ENCODE results near the gene SEC22C. TPM values are rescaled to one million over a fixed set of nuclear protein-coding genes. Genes with fewer than 3 reads are reported as not detected.
A peak's percentile ranks its signal among the peaks of the same experiment; 100 is the strongest.

Gene SEC22C
- total and polyA plus RNA-seq, 2 of the 13 experiments (the other 11 are each of a cell fraction or from before 2014, with no cell fraction given) = 20.0 to 40.0 TPM

DNA sequence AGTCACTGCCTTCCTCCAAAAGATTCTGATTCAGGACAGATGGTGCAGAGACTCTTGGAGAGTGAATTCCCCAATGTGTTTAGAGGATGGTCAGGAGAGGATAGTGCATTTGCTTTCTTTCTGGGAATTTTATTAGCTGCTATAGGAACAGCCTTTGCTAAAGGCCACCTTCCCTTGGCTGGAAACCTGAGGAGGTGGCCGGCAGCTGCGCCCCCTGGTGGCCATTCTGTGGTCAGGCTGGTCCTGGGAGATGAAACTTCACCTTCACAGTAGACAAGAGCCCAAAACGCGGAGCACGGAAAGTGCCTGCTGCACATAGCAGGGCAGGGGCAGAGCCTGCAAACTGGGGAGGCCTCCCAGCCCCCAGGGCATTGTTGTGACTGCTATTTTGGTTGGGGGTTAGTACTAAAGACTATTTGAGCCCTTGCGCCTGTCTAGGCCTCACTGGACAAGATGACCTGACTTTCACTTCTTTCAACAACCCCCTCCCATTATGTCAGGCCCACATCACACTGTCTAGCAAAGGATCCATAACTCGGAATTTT is 34.3 kb downstream of the SEC22C start:
- in situ Hi-C loops (cut with HindIII; ENCODE audit: extremely low pct_ligation_motif_present, low pct_unique_long_range_greater_than_20kb) (loop anchor here (10.0 kb wide), 1 partner anchor 103 kb away; no protein-coding TSS in a partner anchor), intact Hi-C loops (cut with micrococcal nuclease; ENCODE audit: unreplicated experiment) (loop anchor here (2.0 kb wide), 1 partner anchor 317 kb away; no protein-coding TSS in a partner anchor)
- Histone ChIP-seq H3K27ac (ENCODE audit: extremely low read length, insufficient read depth, low read length) (no peak overlapping the region), H3K4me1 (ENCODE audit: insufficient read depth, low read length) (peaks cover 22% of the 10 kb centered on the region), H3K27me3 (ENCODE audit: control insufficient read depth in 1 of 2, insufficient read depth in 2 of 2, low read length in 2 of 2) (no peaks in the 10 kb centered on the region), H3K4me2 (ENCODE audit: low read depth, low read length) (no peak overlapping the region), H3K9me3 (ENCODE audit: low read length) (no peaks in the 10 kb centered on the region), H3K79me2 (ENCODE audit: insufficient read depth, low read length) (no peaks in the 10 kb centered on the region), H3K36me3 (replicated peaks in 1 of 2; ENCODE audit: control insufficient read depth in 1 of 2, insufficient read depth in 2 of 2, low read length in 2 of 2) (peaks cover 0 to 7% of the 10 kb centered on the region in 2 experiments; a peak in 2 of 5 replicates), H3K4me3 (replicated peaks in 1 of 3; ENCODE audit: insufficient read depth in 1 of 3, low read depth in 2 of 3, low read length in 3 of 3) (no peak overlapping the region), H4K20me1 (ENCODE audit: insufficient read depth, low read length) (no peaks in the 10 kb centered on the region), H2AFZ (ENCODE audit: low read length) (no peak overlapping the region), H3K9ac (ENCODE audit: insufficient read depth, low read depth, low read length) (no peak overlapping the region)
- FAIRE-seq (peak; percentile 42), ATAC-seq (peak; percentile 67), DNase-seq (ENCODE audit: low spot score) (peak; percentile 23)
- WGBS (ENCODE audit: low lambda C conversion rate) = 52% methylated on average over 2 of the region's 7 CpGs
- CTCF ChIA-PET (ENCODE audit: low intra/inter-chr PET ratio, low total read pairs) = interaction anchor here (1.0 to 2.0 kb wide), 3 partner anchors 11 to 317 kb away, joined by 3 to 10 read pairs (median 6); partner anchors contain the start of gene VIPR1
- BruUV-seq (replicated peaks) = no TSS peak
- POLR2A ChIA-PET = no interaction called here
- TF ChIP-seq SMC3 (IDR thresholded peaks at IDR 0.05; ENCODE audit: low read length) = peak; percentile 32
- TF ChIP-seq XRCC5 (optimal IDR thresholded peaks at IDR 0.05; ENCODE audit: low read length) = peak; percentile 75
- TF ChIP-seq, protein P1, sequence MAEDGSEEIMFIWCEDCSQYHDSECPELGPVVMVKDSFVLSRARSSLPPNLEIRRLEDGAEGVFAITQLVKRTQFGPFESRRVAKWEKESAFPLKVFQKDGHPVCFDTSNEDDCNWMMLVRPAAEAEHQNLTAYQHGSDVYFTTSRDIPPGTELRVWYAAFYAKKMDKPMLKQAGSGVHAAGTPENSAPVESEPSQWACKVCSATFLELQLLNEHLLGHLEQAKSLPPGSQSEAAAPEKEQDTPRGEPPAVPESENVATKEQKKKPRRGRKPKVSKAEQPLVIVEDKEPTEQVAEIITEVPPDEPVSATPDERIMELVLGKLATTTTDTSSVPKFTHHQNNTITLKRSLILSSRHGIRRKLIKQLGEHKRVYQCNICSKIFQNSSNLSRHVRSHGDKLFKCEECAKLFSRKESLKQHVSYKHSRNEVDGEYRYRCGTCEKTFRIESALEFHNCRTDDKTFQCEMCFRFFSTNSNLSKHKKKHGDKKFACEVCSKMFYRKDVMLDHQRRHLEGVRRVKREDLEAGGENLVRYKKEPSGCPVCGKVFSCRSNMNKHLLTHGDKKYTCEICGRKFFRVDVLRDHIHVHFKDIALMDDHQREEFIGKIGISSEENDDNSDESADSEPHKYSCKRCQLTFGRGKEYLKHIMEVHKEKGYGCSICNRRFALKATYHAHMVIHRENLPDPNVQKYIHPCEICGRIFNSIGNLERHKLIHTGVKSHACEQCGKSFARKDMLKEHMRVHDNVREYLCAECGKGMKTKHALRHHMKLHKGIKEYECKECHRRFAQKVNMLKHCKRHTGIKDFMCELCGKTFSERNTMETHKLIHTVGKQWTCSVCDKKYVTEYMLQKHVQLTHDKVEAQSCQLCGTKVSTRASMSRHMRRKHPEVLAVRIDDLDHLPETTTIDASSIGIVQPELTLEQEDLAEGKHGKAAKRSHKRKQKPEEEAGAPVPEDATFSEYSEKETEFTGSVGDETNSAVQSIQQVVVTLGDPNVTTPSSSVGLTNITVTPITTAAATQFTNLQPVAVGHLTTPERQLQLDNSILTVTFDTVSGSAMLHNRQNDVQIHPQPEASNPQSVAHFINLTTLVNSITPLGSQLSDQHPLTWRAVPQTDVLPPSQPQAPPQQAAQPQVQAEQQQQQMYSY (CRISPR knock-in tag; IDR thresholded peaks at IDR 0.05) = no peak
- no peak for TF ChIP-seq PTBP1 (IDR thresholded peaks at IDR 0.05; ENCODE audit: low read depth, low read length, poor library complexity, severe bottlenecking)
- TF ChIP-seq ZSCAN29 (CRISPR knock-in tag; conservative IDR thresholded peaks at IDR 0.05) = no peak
- peak; percentile 62 for TF ChIP-seq RAD21 (CRISPR knock-in tag; IDR thresholded peaks at IDR 0.05)
- TF ChIP-seq, protein P2, sequence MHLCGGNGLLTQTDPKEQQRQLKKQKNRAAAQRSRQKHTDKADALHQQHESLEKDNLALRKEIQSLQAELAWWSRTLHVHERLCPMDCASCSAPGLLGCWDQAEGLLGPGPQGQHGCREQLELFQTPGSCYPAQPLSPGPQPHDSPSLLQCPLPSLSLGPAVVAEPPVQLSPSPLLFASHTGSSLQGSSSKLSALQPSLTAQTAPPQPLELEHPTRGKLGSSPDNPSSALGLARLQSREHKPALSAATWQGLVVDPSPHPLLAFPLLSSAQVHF (CRISPR knock-in tag; IDR thresholded peaks at IDR 0.05) = no peak
- TF ChIP-seq SALL1 (CRISPR knock-in tag; IDR thresholded peaks at IDR 0.05) = 0 out of 2 replicates have a peak, but pooled peaks have one; percentile 31
- no peak for TF ChIP-seq ETV5 (CRISPR knock-in tag; IDR thresholded peaks at IDR 0.05; ENCODE audit: borderline replicate concordance)
- no peak for TF ChIP-seq ZNF274 (CRISPR knock-in tag; IDR thresholded peaks at IDR 0.05)
- no peak for TF ChIP-seq ZNF136 (CRISPR knock-in tag; IDR thresholded peaks at IDR 0.05; ENCODE audit: low read depth)
- no peak for TF ChIP-seq ZNF235 (CRISPR knock-in tag; IDR thresholded peaks at IDR 0.05; ENCODE audit: borderline replicate concordance)
- TF ChIP-seq, protein P3, sequence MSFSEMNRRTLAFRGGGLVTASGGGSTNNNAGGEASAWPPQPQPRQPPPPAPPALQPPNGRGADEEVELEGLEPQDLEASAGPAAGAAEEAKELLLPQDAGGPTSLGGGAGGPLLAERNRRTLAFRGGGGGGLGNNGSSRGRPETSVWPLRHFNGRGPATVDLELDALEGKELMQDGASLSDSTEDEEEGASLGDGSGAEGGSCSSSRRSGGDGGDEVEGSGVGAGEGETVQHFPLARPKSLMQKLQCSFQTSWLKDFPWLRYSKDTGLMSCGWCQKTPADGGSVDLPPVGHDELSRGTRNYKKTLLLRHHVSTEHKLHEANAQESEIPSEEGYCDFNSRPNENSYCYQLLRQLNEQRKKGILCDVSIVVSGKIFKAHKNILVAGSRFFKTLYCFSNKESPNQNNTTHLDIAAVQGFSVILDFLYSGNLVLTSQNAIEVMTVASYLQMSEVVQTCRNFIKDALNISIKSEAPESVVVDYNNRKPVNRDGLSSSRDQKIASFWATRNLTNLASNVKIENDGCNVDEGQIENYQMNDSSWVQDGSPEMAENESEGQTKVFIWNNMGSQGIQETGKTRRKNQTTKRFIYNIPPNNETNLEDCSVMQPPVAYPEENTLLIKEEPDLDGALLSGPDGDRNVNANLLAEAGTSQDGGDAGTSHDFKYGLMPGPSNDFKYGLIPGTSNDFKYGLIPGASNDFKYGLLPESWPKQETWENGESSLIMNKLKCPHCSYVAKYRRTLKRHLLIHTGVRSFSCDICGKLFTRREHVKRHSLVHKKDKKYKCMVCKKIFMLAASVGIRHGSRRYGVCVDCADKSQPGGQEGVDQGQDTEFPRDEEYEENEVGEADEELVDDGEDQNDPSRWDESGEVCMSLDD (CRISPR knock-in tag; IDR thresholded peaks at IDR 0.05; ENCODE audit: borderline replicate concordance) = no peak
- no peak for TF ChIP-seq CHD2 (IDR thresholded peaks at IDR 0.05; ENCODE audit: low read depth, low read length)
- no peak for TF ChIP-seq ZBTB42 (CRISPR knock-in tag; IDR thresholded peaks at IDR 0.05)
- TF ChIP-seq ZNF44 (CRISPR knock-in tag; IDR thresholded peaks at IDR 0.05) = no peak
- peak; percentile 34 for TF ChIP-seq AGO2 (optimal IDR thresholded peaks at IDR 0.05; ENCODE audit: low read depth, low read length)
- no peak for TF ChIP-seq XBP1 (CRISPR knock-in tag; IDR thresholded peaks at IDR 0.05)
- no peak for TF ChIP-seq PHF5A (CRISPR knock-in tag; IDR thresholded peaks at IDR 0.05; ENCODE audit: low read depth, unreplicated experiment)

Data from HepG2 (cell line).